Peyer's patch (tissue), 4 donors: ENCODE results near the gene ADAMTS15. TPM values are rescaled to one million over a fixed set of nuclear protein-coding genes. Genes with fewer than 3 reads are reported as not detected.

Experiments used
- DNase-seq, 3 donors: peaks; one replicate each; pipeline ENCODE4 v3.0.0-alpha.2; 2017 to 2019
- H3K27ac ChIP-seq, 4 donors: fragments of 200-600 bp; sonication (generic); one replicate each; pipeline ENCODE4 v1.5.1; 2016 to 2019
- H3K27me3 ChIP-seq, 2 donors: fragments of 200-600 bp; sonication (generic); one replicate each; pipeline ENCODE4 v1.5.1; 2019
- H3K36me3 ChIP-seq, 3 donors: fragments of 200-600 bp; sonication (generic); one replicate each; pipeline ENCODE4 v1.5.1; 2016 to 2019
- H3K4me1 ChIP-seq, 4 donors: fragments of 200-600 bp; sonication (generic); one replicate each; pipeline ENCODE4 v1.5.1; 2016 to 2019
- H3K4me3 ChIP-seq, 4 donors: fragments of 200-600 bp; sonication (generic); 1 replicate in 3 of 4; 2 replicates in 1 of 4; pipeline ENCODE4 v1.5.1; 2016 to 2019; ENCODE audit warnings: mild to moderate bottlenecking in 1 of 4
- H3K9me3 ChIP-seq, 4 donors: fragments of 200-600 bp; sonication (generic); one replicate each; pipeline ENCODE4 v1.5.1; 2016 to 2019; ENCODE audit warnings: mild to moderate bottlenecking in 1 of 4
- CTCF ChIP-seq, 6 experiments: fragments of 450-650 bp in 4 of 6; fragments of 200-600 bp in 2 of 6; sonication (generic) in 1 of 6; IDR thresholded peaks; one replicate each; pipeline ENCODE4 v1.5.1; 2017 to 2019; ENCODE audit warnings: antibody characterized with exemption in 6 of 6, mild to moderate bottlenecking in 3 of 6, moderate library complexity in 1 of 6
- POLR2A ChIP-seq, 2 donors: fragments of 450-650 bp; IDR thresholded peaks; one replicate each; pipeline ENCODE4 v1.5.1; 2017; ENCODE audit warnings: antibody characterized with exemption in 2 of 2, mild to moderate bottlenecking in 2 of 2, moderate library complexity in 2 of 2
- total RNA-seq, 4 donors: library from RNA; depleted of rRNA; stranded (reverse); fragments of >200 nt; gene quantifications; one replicate each; pipeline ENCODE4 v1.1.0, GENCODE V29; 2016

The ADAMTS15 gene
- total RNA-seq, 4 donors from 2014 or later = 0.53 to 5.8 (median 2.6) TPM

- no peak for TF ChIP-seq CTCF (IDR thresholded peaks at IDR 0.05)
- TF ChIP-seq POLR2A (IDR thresholded peaks at IDR 0.05) = no peak
- no peaks in the 10 kb centered on the region for H3K4me1 ChIP-seq
- no peak for DNase-seq
- no peaks in the 10 kb centered on the region for H3K9me3 ChIP-seq
- H3K4me3 ChIP-seq = no peak overlapping the region
- no peak overlapping the region for H3K27ac ChIP-seq
- H3K27me3 ChIP-seq = no peaks in the 10 kb centered on the region
- H3K36me3 ChIP-seq = no peaks in the 10 kb centered on the region
These were observed 9.3 kb upstream of the ADAMTS15 start for GRCh38 chr11:130439160-130439519.

GRCh38 chr11:130439876-130440275, 8.6 kb upstream of the ADAMTS15 start:
- Histone ChIP-seq H3K4me1 (no peaks in the 10 kb centered on the region), H3K27ac (no peak overlapping the region), H3K36me3 (no peaks in the 10 kb centered on the region), H3K27me3 (no peaks in the 10 kb centered on the region), H3K4me3 (no peak overlapping the region), H3K9me3 (no peaks in the 10 kb centered on the region)
- no peak for TF ChIP-seq CTCF (IDR thresholded peaks at IDR 0.05)
- no peak for TF ChIP-seq POLR2A (IDR thresholded peaks at IDR 0.05)
- no peak for DNase-seq

GRCh38 chr11:130441719-130442118, 6.7 kb upstream of the ADAMTS15 start:
- Histone ChIP-seq H3K4me3 (no peak overlapping the region), H3K4me1 (no peaks in the 10 kb centered on the region), H3K9me3 (no peaks in the 10 kb centered on the region), H3K27ac (no peak overlapping the region), H3K27me3 (no peaks in the 10 kb centered on the region), H3K36me3 (no peaks in the 10 kb centered on the region)
- TF ChIP-seq POLR2A (IDR thresholded peaks at IDR 0.05) (no peak), CTCF (IDR thresholded peaks at IDR 0.05) (no peak)
- DNase-seq = no peak

- no peaks in the 10 kb centered on the region for H3K27me3 ChIP-seq
- DNase-seq = no peak
- H3K9me3 ChIP-seq = no peaks in the 10 kb centered on the region
- no peak overlapping the region for H3K27ac ChIP-seq
- TF ChIP-seq CTCF (IDR thresholded peaks at IDR 0.05) (no peak), POLR2A (IDR thresholded peaks at IDR 0.05) (no peak)
- no peaks in the 10 kb centered on the region for H3K4me1 ChIP-seq
- no peak overlapping the region for H3K4me3 ChIP-seq
- H3K36me3 ChIP-seq = no peaks in the 10 kb centered on the region
These were observed 5.7 kb upstream of the ADAMTS15 start for GRCh38 chr11:130442737-130443136.

- TF ChIP-seq POLR2A (IDR thresholded peaks at IDR 0.05) (no peak), CTCF (IDR thresholded peaks at IDR 0.05) (no peak)
- no peaks in the 10 kb centered on the region for H3K27me3 ChIP-seq
- H3K4me1 ChIP-seq = peaks cover 0 to 22% (median 3%) of the 10 kb centered on the region in 4 donors
- H3K9me3 ChIP-seq = peaks cover 0 to 5% (median 0%) of the 10 kb centered on the region in 4 donors
- H3K36me3 ChIP-seq = no peaks in the 10 kb centered on the region
- H3K27ac ChIP-seq = no peak overlapping the region
- no peak for DNase-seq
- H3K4me3 ChIP-seq = no peak overlapping the region
These were observed 2.7 kb upstream of the ADAMTS15 start for GRCh38 chr11:130445788-130446187.

- TF ChIP-seq POLR2A (IDR thresholded peaks at IDR 0.05) (no peak), CTCF (IDR thresholded peaks at IDR 0.05) (no peak)
These were observed 418 bp upstream of the ADAMTS15 start for GRCh38 chr11:130448039-130448415.

More at GRCh38 chr11:130448039-130448415, 418 bp upstream of the ADAMTS15 start:
- DNase-seq = no peak
- H3K36me3 ChIP-seq = no peaks in the 10 kb centered on the region
- peaks cover 0 to 30% (median 3%) of the 10 kb centered on the region in 4 donors for H3K4me1 ChIP-seq
- H3K27me3 ChIP-seq = no peaks in the 10 kb centered on the region
- peak overlapping the region in 2 of 4 donors; percentile 59 to 66 for H3K27ac ChIP-seq
- peak overlapping the region; percentile 27 to 58 (median 46) for H3K4me3 ChIP-seq
- peaks cover 0 to 5% (median 0%) of the 10 kb centered on the region in 4 donors for H3K9me3 ChIP-seq
